Measurements from ENCODE around the gene DUT.

GRCh38 chr15:48392356-48392755, 61.1 kb downstream of the DUT start:
- TF ChIP-seq CTCF (conservative IDR thresholded peaks at IDR 0.05; ENCODE audit: low read length) (no peak), EZH2phosphoT487 (IDR thresholded peaks at IDR 0.05; ENCODE audit: borderline replicate concordance, low read depth, low read length) (no peak)
